SJCRH30 (cell line): Measurements from ENCODE around the gene ECE1. TPM values are rescaled to one million over a fixed set of nuclear protein-coding genes. Genes with fewer than 3 reads are reported as not detected.

Source experiments
- DNase-seq, 2 experiments: peaks; one replicate each; pipeline ENCODE4 v3.0.0-alpha.2; 2015 to 2020
- H3K27ac ChIP-seq: fragments of 250-450 bp; sonication (Bioruptor Pico); 2 replicates; pipeline ENCODE4 v1.5.1; 2020; ENCODE audit warnings: mild to moderate bottlenecking, moderate library complexity
- H3K27me3 ChIP-seq: fragments of 250-450 bp; sonication (Bioruptor Pico); 2 replicates; pipeline ENCODE4 v1.5.1; 2020; ENCODE audit warnings: mild to moderate bottlenecking, moderate library complexity
- H3K36me3 ChIP-seq: fragments of 250-450 bp; sonication (Bioruptor Pico); 2 replicates; pipeline ENCODE4 v1.5.1; 2020; ENCODE audit warnings: mild to moderate bottlenecking, moderate library complexity
- H3K4me1 ChIP-seq: fragments of 250-450 bp; sonication (Bioruptor Pico); 2 replicates; pipeline ENCODE4 v1.5.1; 2020; ENCODE audit warnings: mild to moderate bottlenecking, moderate library complexity
- H3K4me3 ChIP-seq: fragments of 250-450 bp; sonication (Bioruptor Pico); 2 replicates; pipeline ENCODE4 v1.5.1; 2020; ENCODE audit warnings: mild to moderate bottlenecking, moderate library complexity
- H3K9me3 ChIP-seq: fragments of 250-450 bp; sonication (Bioruptor Pico); replicated peaks from 2 replicates; pipeline ENCODE4 v1.5.1; 2020; ENCODE audit warnings: mild to moderate bottlenecking, moderate library complexity
- total RNA-seq: library from RNA; depleted of rRNA; stranded (reverse); fragments of >200 nt; shearing (Covaris generic); gene quantifications from 2 replicates; pipeline ENCODE4 v1.2.3, GENCODE V29; 2014; rRNA removed

Gene ECE1
- 73.2 and 74.5 TPM in 2 replicates for total RNA-seq

GRCh38 chr1:21289700-21290545 lies at the start of gene ECE1:
Gene ECE1 (minus strand): TSS chr1:21290463. CDS start chr1:21290414, 49 bp downstream.
- DNase-seq: peak; percentile 58 to 65
- peak within 1 kb of the TSS; percentile 27; the same call in 1 of the 2 replicates for H3K27ac ChIP-seq
- no peaks in the 10 kb centered on the region for H3K27me3 ChIP-seq
- peak within 1 kb of the TSS; percentile 74 for H3K4me3 ChIP-seq
- H3K9me3 ChIP-seq: no peaks in the 10 kb centered on the region
- H3K4me1 ChIP-seq: peaks cover 41% of the 10 kb centered on the region
- H3K36me3 ChIP-seq: peaks cover 2% of the 10 kb centered on the region; the same call in 1 of the 2 replicates

- no peaks in the 10 kb centered on the region for H3K36me3 ChIP-seq
- H3K9me3 ChIP-seq: no peaks in the 10 kb centered on the region
- H3K27ac ChIP-seq: no peak overlapping the region
- H3K4me1 ChIP-seq: peaks cover 35% of the 10 kb centered on the region
- no peaks in the 10 kb centered on the region for H3K27me3 ChIP-seq
- DNase-seq: no peak
- no peak overlapping the region for H3K4me3 ChIP-seq
These were observed 49.3 kb upstream of the ECE1 start for GRCh38 chr1:21339356-21340229.

GRCh38 chr1:21338573-21339355 lies 48.5 kb upstream of the ECE1 start:
- H3K4me1 ChIP-seq: peaks cover 37% of the 10 kb centered on the region
- peak; percentile 73 for DNase-seq
- H3K27ac ChIP-seq: no peak overlapping the region; the same call in 1 of the 2 replicates
- no peak overlapping the region for H3K4me3 ChIP-seq
- H3K36me3 ChIP-seq: no peaks in the 10 kb centered on the region
- no peaks in the 10 kb centered on the region for H3K27me3 ChIP-seq
- no peaks in the 10 kb centered on the region for H3K9me3 ChIP-seq

GRCh38 chr1:21337928-21338572 lies 47.8 kb upstream of the ECE1 start:
- no peak for DNase-seq
- H3K4me1 ChIP-seq: peaks cover 37% of the 10 kb centered on the region
- H3K27ac ChIP-seq: no peak overlapping the region; the same call in 1 of the 2 replicates
- H3K27me3 ChIP-seq: no peaks in the 10 kb centered on the region
- no peak overlapping the region for H3K4me3 ChIP-seq
- H3K36me3 ChIP-seq: no peaks in the 10 kb centered on the region
- H3K9me3 ChIP-seq: no peaks in the 10 kb centered on the region

- Histone ChIP-seq H3K27me3 (no peaks in the 10 kb centered on the region), H3K4me3 (no peak overlapping the region), H3K9me3 (no peaks in the 10 kb centered on the region), H3K27ac (no peak overlapping the region; the same call in 1 of the 2 replicates), H3K4me1 (peaks cover 37% of the 10 kb centered on the region), H3K36me3 (no peaks in the 10 kb centered on the region)
- DNase-seq: no peak
These were observed 47.2 kb upstream of the ECE1 start for GRCh38 chr1:21337454-21337927.

GRCh38 chr1:21337010-21337437 lies 46.8 kb upstream of the ECE1 start:
- H3K4me3 ChIP-seq: no peak overlapping the region
- H3K4me1 ChIP-seq: peaks cover 37% of the 10 kb centered on the region
- DNase-seq: no peak
- no peaks in the 10 kb centered on the region for H3K36me3 ChIP-seq
- no peaks in the 10 kb centered on the region for H3K27me3 ChIP-seq
- no peaks in the 10 kb centered on the region for H3K9me3 ChIP-seq
- H3K27ac ChIP-seq: no peak overlapping the region

- Histone ChIP-seq H3K9me3 (no peaks in the 10 kb centered on the region), H3K4me3 (no peak overlapping the region), H3K27ac (no peak overlapping the region), H3K36me3 (no peaks in the 10 kb centered on the region), H3K27me3 (no peaks in the 10 kb centered on the region), H3K4me1 (peaks cover 37% of the 10 kb centered on the region)
- peak; percentile 74 to 82 for DNase-seq
These were observed 45.5 kb upstream of the ECE1 start for GRCh38 chr1:21335750-21336224.

- Histone ChIP-seq H3K9me3 (no peaks in the 10 kb centered on the region), H3K4me3 (peak overlapping the region; percentile 30), H3K27ac (peak overlapping the region; percentile 41; the same call in 1 of the 2 replicates), H3K27me3 (no peaks in the 10 kb centered on the region), H3K36me3 (no peaks in the 10 kb centered on the region), H3K4me1 (peaks cover 35% of the 10 kb centered on the region)
- no peak for DNase-seq
These were observed 44.9 kb upstream of the ECE1 start for GRCh38 chr1:21335088-21335691.

- H3K4me1 ChIP-seq: peaks cover 34% of the 10 kb centered on the region
- DNase-seq: peak; percentile 81 to 90
- H3K9me3 ChIP-seq: no peaks in the 10 kb centered on the region
- no peaks in the 10 kb centered on the region for H3K36me3 ChIP-seq
- H3K27me3 ChIP-seq: no peaks in the 10 kb centered on the region
- H3K4me3 ChIP-seq: peak overlapping the region; percentile 30
- H3K27ac ChIP-seq: peak overlapping the region; percentile 41
These were observed 44.2 kb upstream of the ECE1 start for GRCh38 chr1:21334214-21335087.

GRCh38 chr1:21333824-21334213 lies 43.6 kb upstream of the ECE1 start:
- Histone ChIP-seq H3K4me1 (peaks cover 32% of the 10 kb centered on the region), H3K27ac (peak overlapping the region; percentile 41), H3K27me3 (no peaks in the 10 kb centered on the region), H3K9me3 (no peaks in the 10 kb centered on the region), H3K36me3 (no peaks in the 10 kb centered on the region), H3K4me3 (peak overlapping the region; percentile 30)
- DNase-seq: no peak

GRCh38 chr1:21332554-21333311 lies 42.5 kb upstream of the ECE1 start:
- H3K27me3 ChIP-seq: no peaks in the 10 kb centered on the region
- H3K9me3 ChIP-seq: no peaks in the 10 kb centered on the region
- no peaks in the 10 kb centered on the region for H3K36me3 ChIP-seq
- DNase-seq: no peak
- H3K27ac ChIP-seq: no peak overlapping the region
- no peak overlapping the region for H3K4me3 ChIP-seq
- peaks cover 24% of the 10 kb centered on the region for H3K4me1 ChIP-seq
